Lung (tissue), 12 donors: ENCODE measurements around the gene ARL8B. TPM values are rescaled to one million over a fixed set of nuclear protein-coding genes. Genes with fewer than 3 reads are reported as not detected.
A peak's percentile ranks its signal among the peaks of the same experiment; 100 is the strongest.

Experiments
- ATAC-seq: fragments of 200-7000 bp; cut with Tn5 transposase; one replicate; pipeline ENCODE4 v1.9.1; 2020; ENCODE audit warnings: moderate number of reproducible peaks; ENCODE audit not compliant: insufficient read depth, low FRiP score
- DNase-seq, 3 donors: peaks; one replicate each; pipeline ENCODE4 v3.0.0-alpha.2; 2013 to 2017
- H3K27ac ChIP-seq, 2 donors: one replicate each; pipeline ENCODE4 v1.5.1; 2013; ENCODE audit warnings: mild to moderate bottlenecking in 2 of 2, moderate library complexity in 2 of 2, control low read depth in 1 of 2, inconsistent platforms in 1 of 2, low read depth in 1 of 2, low read length in 1 of 2
- H3K27me3 ChIP-seq, 3 donors: one replicate each; pipeline ENCODE4 v1.5.1; 2013; ENCODE audit warnings: low read length in 2 of 3; ENCODE audit not compliant: control insufficient read depth in 3 of 3, insufficient read depth in 3 of 3
- H3K36me3 ChIP-seq, 4 donors: one replicate each; pipeline ENCODE4 v1.5.1; 2013; ENCODE audit warnings: low read length in 4 of 4, mild to moderate bottlenecking in 1 of 4, moderate library complexity in 1 of 4; ENCODE audit not compliant: control insufficient read depth in 4 of 4, insufficient read depth in 4 of 4
- H3K4me1 ChIP-seq, 5 donors: one replicate each; pipeline ENCODE4 v1.5.1; 2013; ENCODE audit warnings: low read length in 5 of 5, mild to moderate bottlenecking in 2 of 5, moderate library complexity in 1 of 5; ENCODE audit not compliant: control insufficient read depth in 5 of 5, insufficient read depth in 5 of 5
- H3K4me3 ChIP-seq: one replicate; pipeline ENCODE4 v1.5.1; 2013; ENCODE audit warnings: mild to moderate bottlenecking, control low read depth, moderate library complexity
- H3K9ac ChIP-seq, 2 donors: one replicate each; pipeline ENCODE4 v1.5.1; 2013; ENCODE audit warnings: low read length in 2 of 2, control low read depth in 1 of 2; ENCODE audit not compliant: insufficient read depth in 1 of 2
- H3K9me3 ChIP-seq, 4 donors: one replicate each; pipeline ENCODE4 v1.5.1; 2013; ENCODE audit warnings: low read length in 3 of 4, mild to moderate bottlenecking in 1 of 4, moderate library complexity in 1 of 4; ENCODE audit not compliant: control insufficient read depth in 4 of 4, insufficient read depth in 3 of 4
- CTCF ChIP-seq: IDR thresholded peaks from 2 replicates; pipeline ENCODE4 v1.5.1; 2012; ENCODE audit warnings: mild to moderate bottlenecking; ENCODE audit errors: control extremely low read depth, extremely low read depth
- WGBS, 2 donors: extraction: QIAGEN DNeasy Blood & Tissue Kit; methylation state at CpG; one replicate each; pipeline ENCODE4 v1.1.7; 2013; 5-methylcytosine and 5-hydroxymethylcytosine counted together
- polyA plus RNA-seq, 2 donors: library from polyadenylated mRNA; stranded (reverse); fragments of 200-250 nt; gene quantifications; one replicate each; pipeline ENCODE4 v1.2.1, GENCODE V29; 2013
- total RNA-seq, 2 donors: library from RNA; depleted of rRNA in 1 of 2; stranded (reverse); fragments of >200 nt in 1 of 2; gene quantifications; one replicate each; pipeline ENCODE4 v1.2.1, GENCODE V29; 2014 to 2021
- donor health status: control.
- donor health status: control.
- donor health status: Bipolar disorder and iron deficiency.
- donor health status: healthy.
- donor health status: DM: yes; HTN: yes; CAD: no.

The ARL8B gene
- total and polyA plus RNA-seq, 4 donors, result 58.9 to 108 (median 74.8) TPM

DNA sequence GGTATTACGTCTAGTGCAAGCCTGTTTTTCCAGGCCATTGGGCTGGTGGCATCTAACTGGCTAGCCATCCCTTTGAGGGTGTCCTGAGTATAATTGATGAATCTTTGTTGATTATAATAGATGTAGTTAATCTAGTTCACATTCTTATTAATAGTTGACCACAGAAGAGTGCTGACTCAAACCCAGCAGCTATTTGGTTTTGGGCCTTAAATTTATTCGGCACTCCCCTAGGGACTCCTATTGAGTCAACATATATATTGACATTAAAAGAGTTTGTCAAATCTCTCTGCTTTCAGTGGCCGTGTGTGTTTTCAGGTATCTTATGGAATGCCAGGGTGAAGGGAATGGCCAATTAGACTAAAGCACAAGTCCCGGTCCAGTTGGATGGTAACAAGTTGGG lies 19.7 kb downstream of the ARL8B start:
- WGBS, 2 donors, result 93% methylated on average over 4 of the region's 4 CpGs
- H3K9me3 ChIP-seq, result peaks cover 0 to 13% (median 3%) of the 10 kb centered on the region in 4 donors
- H3K4me1 ChIP-seq, result peaks cover 3 to 32% (median 8%) of the 10 kb centered on the region in 5 donors
- ATAC-seq, result no peak
- H3K9ac ChIP-seq, result no peak overlapping the region
- H3K4me3 ChIP-seq, result no peak overlapping the region
- no peak for DNase-seq
- H3K27me3 ChIP-seq, result no peaks in the 10 kb centered on the region
- H3K27ac ChIP-seq, result no peak overlapping the region
- peaks cover 0 to 14% (median 2%) of the 10 kb centered on the region in 4 donors for H3K36me3 ChIP-seq
- no peak for TF ChIP-seq CTCF

- ATAC-seq (no peak), DNase-seq (no peak)
- Histone ChIP-seq H3K36me3 (peaks cover 0 to 14% (median 2%) of the 10 kb centered on the region in 4 donors), H3K27me3 (no peaks in the 10 kb centered on the region), H3K9me3 (peaks cover 0 to 13% (median 3%) of the 10 kb centered on the region in 4 donors), H3K27ac (peak overlapping the region in 1 of 2 donors; percentile 6), H3K9ac (no peak overlapping the region), H3K4me3 (no peak overlapping the region), H3K4me1 (peaks cover 0 to 22% (median 7%) of the 10 kb centered on the region in 5 donors)
- no peak for TF ChIP-seq CTCF
- WGBS, 2 donors, result 96 to 99% methylated on average over 4 of the region's 4 CpGs
Observed at GRCh38 chr3:5143464-5143863, 21.4 kb downstream of the ARL8B start.

DNA sequence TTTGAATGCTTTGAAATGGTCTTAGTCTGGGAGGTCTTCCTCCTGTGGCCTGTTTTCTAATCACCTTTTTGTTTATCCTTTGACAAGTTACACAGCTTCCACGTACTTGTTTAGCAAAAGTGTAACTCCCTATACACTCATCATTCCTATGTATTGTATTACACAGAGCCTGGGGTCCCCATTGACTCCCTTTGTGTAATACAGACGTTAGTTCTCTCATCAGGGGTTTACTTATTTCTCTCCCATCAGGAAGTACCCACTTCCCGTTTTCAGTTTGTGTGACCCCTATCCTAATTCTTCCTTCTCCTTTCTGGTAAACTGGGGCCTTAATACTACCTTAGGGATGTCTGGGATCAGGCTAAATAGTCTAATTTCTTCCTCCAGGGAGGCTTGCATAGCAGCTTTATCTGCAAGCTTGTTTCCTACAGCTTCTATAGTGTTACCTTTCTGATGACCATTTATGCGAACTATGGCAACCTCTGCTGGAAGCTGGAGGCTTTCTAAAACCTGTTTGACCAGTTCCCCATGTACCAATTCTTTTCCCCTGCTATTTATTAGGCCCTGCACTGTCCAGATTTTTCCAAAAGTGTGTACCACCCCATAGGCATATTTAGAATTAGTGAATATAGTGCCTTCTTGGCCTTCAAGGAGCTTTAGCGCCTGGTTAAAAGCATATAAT lies 22.4 kb downstream of the ARL8B start:
- WGBS, 2 donors, result 58 to 66% methylated on average over 5 of the region's 5 CpGs
- Histone ChIP-seq H3K27ac (no peak overlapping the region), H3K36me3 (peaks cover 0 to 14% (median 2%) of the 10 kb centered on the region in 4 donors), H3K9me3 (peaks cover 0 to 13% (median 3%) of the 10 kb centered on the region in 4 donors), H3K9ac (no peak overlapping the region), H3K4me3 (no peak overlapping the region), H3K4me1 (peaks cover 0 to 13% (median 0%) of the 10 kb centered on the region in 5 donors), H3K27me3 (no peaks in the 10 kb centered on the region)
- ATAC-seq, result peak; percentile 34
- no peak for TF ChIP-seq CTCF
- no peak for DNase-seq
